ENCODE results near the gene PPP3CB.

The PPP3CB gene

GRCh38 chr10:73478636-73479035, 17.2 kb downstream of the PPP3CB start:
- DNase-seq: peak; percentile 77

GRCh38 chr10:73471226-73471625, 24.6 kb downstream of the PPP3CB start:
- no peak for DNase-seq

- DNase-seq: no peak
Observed at GRCh38 chr10:73469579-73469978, 26.2 kb downstream of the PPP3CB start.

GRCh38 chr10:73467206-73467605, 28.6 kb downstream of the PPP3CB start:
- peak; percentile 47 for DNase-seq

GRCh38 chr10:73465978-73466726, 29.7 kb downstream of the PPP3CB start:
- DNase-seq: no peak

- no peak for DNase-seq
Observed at GRCh38 chr10:73460897-73461296, 34.9 kb downstream of the PPP3CB start.

- no peak for DNase-seq
Observed at GRCh38 chr10:73459683-73460314, 36.0 kb downstream of the PPP3CB start.

- DNase-seq: peak; percentile 98
Observed at GRCh38 chr10:73456187-73456890, 39.5 kb downstream of the PPP3CB start.

GRCh38 chr10:73449113-73449512, 46.7 kb downstream of the PPP3CB start:
- no peak for DNase-seq

GRCh38 chr10:73448384-73448783, 47.4 kb downstream of the PPP3CB start:
- DNase-seq: no peak

- DNase-seq: no peak
Observed at GRCh38 chr10:73446926-73447325, 48.9 kb downstream of the PPP3CB start.

GRCh38 chr10:73444457-73444856, 51.4 kb downstream of the PPP3CB start:
- DNase-seq: no peak

GRCh38 chr10:73439605-73440312, 56.1 kb downstream of the PPP3CB start:
- DNase-seq: no peak

GRCh38 chr10:73439055-73439454, 56.8 kb downstream of the PPP3CB start:
- no peak for DNase-seq

- peak; percentile 64 for DNase-seq
Observed at GRCh38 chr10:73433538-73433867, 62.3 kb downstream of the PPP3CB start, which contains the start of gene MSS51. Gene MSS51, minus strand, starts transcription at chr10:73433561. Its CDS starts 5,277 bp downstream, at chr10:73428284.

- no peak for DNase-seq
Observed at GRCh38 chr10:73432646-73433537, 62.9 kb downstream of the PPP3CB start.

GRCh38 chr10:73426318-73426717, 69.5 kb downstream of the PPP3CB start:
- DNase-seq: no peak

- no peak for DNase-seq
Observed at GRCh38 chr10:73424478-73424877, 71.3 kb downstream of the PPP3CB start.

GRCh38 chr10:73423309-73423708, 72.5 kb downstream of the PPP3CB start:
- no peak for DNase-seq

GRCh38 chr10:73416571-73416970, 79.3 kb downstream of the PPP3CB start:
- no peak for DNase-seq

GRCh38 chr10:73414230-73414945, 81.4 kb downstream of the PPP3CB start:
- no peak for DNase-seq
